MM.1S (cell line): Measurements from ENCODE around the gene APOH.
"Not testable (repeated sequence)": the region's sequence is repeated elsewhere in the genome, so short reads cannot be mapped to it uniquely, and the experiment has no call there.

Source experiments
- DNase-seq: peaks from one replicate; pipeline ENCODE4 v3.0.0-alpha.2; 2015
- H2AFZ ChIP-seq: fragments of 300-600 bp; sonication (generic); 2 replicates; pipeline ENCODE4 v1.6.0; 2016; ENCODE audit warnings: antibody characterized with exemption, low read length
- H3F3A ChIP-seq: fragments of 300-600 bp; sonication (generic); 2 replicates; pipeline ENCODE4 v1.6.1; 2016; ENCODE audit warnings: mild to moderate bottlenecking, antibody characterized with exemption, low read length, moderate library complexity, mixed read lengths; ENCODE audit not compliant: insufficient read depth
- H3K27ac ChIP-seq: fragments of 300-600 bp; sonication (generic); 2 replicates; pipeline ENCODE4 v1.5.1; 2016; ENCODE audit warnings: mild to moderate bottlenecking, low read length
- H3K27me3 ChIP-seq: fragments of 300-600 bp; sonication (generic); replicated peaks from 2 replicates; pipeline ENCODE4 v1.6.0; 2016; ENCODE audit warnings: low read length; ENCODE audit not compliant: insufficient read depth
- H3K36me3 ChIP-seq: fragments of 300-600 bp; sonication (generic); replicated peaks from 2 replicates; pipeline ENCODE4 v1.6.1; 2016; ENCODE audit warnings: mild to moderate bottlenecking, low read length, mixed read lengths; ENCODE audit not compliant: insufficient read depth
- H3K4me1 ChIP-seq: fragments of 300-600 bp; sonication (generic); 2 replicates; pipeline ENCODE4 v1.6.1; 2016; ENCODE audit warnings: low read length, mixed read lengths
- H3K4me2 ChIP-seq: fragments of 300-600 bp; sonication (generic); 2 replicates; pipeline ENCODE4 v1.6.0; 2016; ENCODE audit warnings: low read depth, low read length
- H3K4me3 ChIP-seq: fragments of 300-600 bp; sonication (generic); 2 replicates; pipeline ENCODE4 v1.5.1; 2016; ENCODE audit warnings: low read length, mixed read lengths
- H3K79me2 ChIP-seq: fragments of 300-600 bp; sonication (generic); 2 replicates; pipeline ENCODE4 v1.6.1; 2016; ENCODE audit warnings: mixed run types, low read length, mixed read lengths
- H3K9ac ChIP-seq: fragments of 300-600 bp; sonication (generic); 2 replicates; pipeline ENCODE4 v1.6.1; 2016; ENCODE audit warnings: low read length, mixed read lengths
- H3K9me2 ChIP-seq: fragments of 300-600 bp; sonication (generic); replicated peaks from 2 replicates; pipeline ENCODE4 v1.6.1; 2016; ENCODE audit warnings: mild to moderate bottlenecking, low read length, mixed read lengths; ENCODE audit not compliant: insufficient read depth
- H3K9me3 ChIP-seq: fragments of 300-600 bp; sonication (generic); replicated peaks from 2 replicates; pipeline ENCODE4 v1.6.1; 2016; ENCODE audit warnings: mild to moderate bottlenecking, low read length, mixed read lengths; ENCODE audit not compliant: insufficient read depth
- H4K20me1 ChIP-seq: fragments of 300-600 bp; sonication (generic); 2 replicates; pipeline ENCODE4 v1.6.1; 2016; ENCODE audit warnings: mild to moderate bottlenecking, low read length, moderate library complexity, mixed read lengths; ENCODE audit not compliant: insufficient read depth
- CTCF ChIP-seq: fragments of 300-600 bp; sonication (generic); IDR thresholded peaks from 2 replicates; pipeline ENCODE4 v1.5.1; 2016; ENCODE audit warnings: antibody characterized with exemption, low read length, mixed read lengths
- EZH2 ChIP-seq: fragments of 300-600 bp; sonication (generic); optimal IDR thresholded peaks from 2 replicates; pipeline ENCODE3; 2017; ENCODE audit warnings: low read depth, mild to moderate bottlenecking, antibody characterized with exemption, low read length, mixed read lengths
- EZH2phosphoT487 ChIP-seq: fragments of 300-600 bp; sonication (generic); IDR thresholded peaks from 2 replicates; pipeline ENCODE4 v1.6.1; 2018; ENCODE audit warnings: antibody characterized with exemption, low read length

APOH gene

GRCh38 chr17:66260275-66260674, 31.1 kb upstream of the APOH start:
- no peak for DNase-seq
- H2AFZ ChIP-seq: no peak overlapping the region
- TF ChIP-seq CTCF: no peak
- no peak for TF ChIP-seq EZH2phosphoT487
- no peak for TF ChIP-seq EZH2
- no peak overlapping the region for H3K27ac ChIP-seq
- no peaks in the 10 kb centered on the region for H3K79me2 ChIP-seq
- no peak overlapping the region for H3K4me2 ChIP-seq
- no peaks in the 10 kb centered on the region for H3K36me3 ChIP-seq
- no peak overlapping the region for H3K9ac ChIP-seq
- no peaks in the 10 kb centered on the region for H4K20me1 ChIP-seq
- H3K4me3 ChIP-seq: no peak overlapping the region
- no peaks in the 10 kb centered on the region for H3K27me3 ChIP-seq
- no peaks in the 10 kb centered on the region for H3K4me1 ChIP-seq
- no peaks in the 10 kb centered on the region for H3F3A ChIP-seq
- H3K9me3 ChIP-seq: no peaks in the 10 kb centered on the region
- no peaks in the 10 kb centered on the region for H3K9me2 ChIP-seq

- no peak for DNase-seq
- no peaks in the 10 kb centered on the region for H3K9me3 ChIP-seq
- H3K27me3 ChIP-seq: no peaks in the 10 kb centered on the region
- H3K4me3 ChIP-seq: no peak overlapping the region
- H3K9ac ChIP-seq: no peak overlapping the region
- no peak for TF ChIP-seq CTCF
- no peak for TF ChIP-seq EZH2
- TF ChIP-seq EZH2phosphoT487: no peak
- H3K4me1 ChIP-seq: no peaks in the 10 kb centered on the region
- no peaks in the 10 kb centered on the region for H3K36me3 ChIP-seq
- no peaks in the 10 kb centered on the region for H3K9me2 ChIP-seq
- H3K4me2 ChIP-seq: no peak overlapping the region
- no peak overlapping the region for H3K27ac ChIP-seq
- no peaks in the 10 kb centered on the region for H3F3A ChIP-seq
- no peak overlapping the region for H2AFZ ChIP-seq
- H4K20me1 ChIP-seq: no peaks in the 10 kb centered on the region
- H3K79me2 ChIP-seq: no peaks in the 10 kb centered on the region
These were observed 26.3 kb upstream of the APOH start for GRCh38 chr17:66255527-66255971.

- H3K4me1 ChIP-seq: no peaks in the 10 kb centered on the region
- H2AFZ ChIP-seq: no peak overlapping the region
- no peaks in the 10 kb centered on the region for H3F3A ChIP-seq
- H3K9ac ChIP-seq: no peak overlapping the region
- H3K27me3 ChIP-seq: no peaks in the 10 kb centered on the region
- no peak overlapping the region for H3K27ac ChIP-seq
- no peak overlapping the region for H3K4me3 ChIP-seq
- H3K36me3 ChIP-seq: no peaks in the 10 kb centered on the region
- H4K20me1 ChIP-seq: no peaks in the 10 kb centered on the region
- no peaks in the 10 kb centered on the region for H3K9me2 ChIP-seq
- no peak overlapping the region for H3K4me2 ChIP-seq
- no peak for TF ChIP-seq EZH2
- peak; percentile 69 for TF ChIP-seq CTCF
- TF ChIP-seq EZH2phosphoT487: no peak
- no peaks in the 10 kb centered on the region for H3K79me2 ChIP-seq
- no peaks in the 10 kb centered on the region for H3K9me3 ChIP-seq
- peak; percentile 75 for DNase-seq
These were observed 25.9 kb upstream of the APOH start for GRCh38 chr17:66255112-66255511.

GRCh38 chr17:66253458-66253857, 24.2 kb upstream of the APOH start:
- H3K9ac ChIP-seq, H4K20me1 ChIP-seq, H3K9me2 ChIP-seq, H3K4me1 ChIP-seq, H3K4me2 ChIP-seq, H2AFZ ChIP-seq, H3K27me3 ChIP-seq, H3K4me3 ChIP-seq, H3K27ac ChIP-seq, H3K9me3 ChIP-seq, H3K79me2 ChIP-seq, DNase-seq, H3F3A ChIP-seq, H3K36me3 ChIP-seq: not testable (repeated sequence)
